GM19328 (cell line): ENCODE results near the gene TTLL5.
"Not testable (repeated sequence)": the region's sequence is repeated elsewhere in the genome, so short reads cannot be mapped to it uniquely, and the experiment has no call there.

Experiments
- ATAC-seq: cut with Tn5 transposase; IDR thresholded peaks from one replicate; pipeline ENCODE4 v1.9.1; 2021; ENCODE audit warnings: mild to moderate bottlenecking, moderate library complexity; ENCODE audit not compliant: unreplicated experiment

Gene TTLL5

GRCh38 chr14:75831455-75831854 is 170.4 kb downstream of the TTLL5 start:
- ATAC-seq: no peak

GRCh38 chr14:75831952-75832351 is 170.9 kb downstream of the TTLL5 start:
- ATAC-seq: no peak

DNA sequence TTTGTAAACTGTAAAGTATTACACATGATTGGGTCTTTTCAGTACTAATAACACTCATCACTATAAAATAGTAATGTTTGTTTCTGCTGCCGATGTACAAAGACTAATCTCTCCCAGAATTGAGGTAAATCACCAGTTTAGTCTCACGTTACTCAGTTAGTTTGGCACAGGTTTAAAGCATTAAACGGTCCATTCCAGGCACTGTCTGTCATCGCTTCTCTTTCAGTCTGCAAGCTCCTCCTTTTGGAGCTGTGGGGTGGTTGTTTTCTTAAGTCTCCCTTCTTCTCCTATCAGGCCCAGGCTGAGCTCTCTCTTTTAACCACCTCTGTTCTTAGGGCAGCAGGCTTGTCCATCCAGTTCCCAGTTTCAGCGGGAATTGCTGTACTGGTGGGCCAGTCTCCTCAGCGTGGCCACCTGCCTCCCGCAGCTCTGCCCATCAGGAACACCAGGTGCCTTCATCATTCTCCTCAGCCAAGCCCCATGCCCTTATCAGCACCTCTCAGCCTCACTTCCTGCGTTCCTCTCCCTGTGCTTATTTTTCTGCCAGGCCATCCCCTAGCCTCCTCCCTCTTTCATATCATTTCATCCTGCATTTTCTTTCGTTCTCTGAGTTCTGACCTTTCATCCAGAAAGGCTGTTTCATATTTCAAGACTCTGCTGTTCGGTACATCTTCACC is 171.7 kb downstream of the TTLL5 start:
- no peak for ATAC-seq

DNA sequence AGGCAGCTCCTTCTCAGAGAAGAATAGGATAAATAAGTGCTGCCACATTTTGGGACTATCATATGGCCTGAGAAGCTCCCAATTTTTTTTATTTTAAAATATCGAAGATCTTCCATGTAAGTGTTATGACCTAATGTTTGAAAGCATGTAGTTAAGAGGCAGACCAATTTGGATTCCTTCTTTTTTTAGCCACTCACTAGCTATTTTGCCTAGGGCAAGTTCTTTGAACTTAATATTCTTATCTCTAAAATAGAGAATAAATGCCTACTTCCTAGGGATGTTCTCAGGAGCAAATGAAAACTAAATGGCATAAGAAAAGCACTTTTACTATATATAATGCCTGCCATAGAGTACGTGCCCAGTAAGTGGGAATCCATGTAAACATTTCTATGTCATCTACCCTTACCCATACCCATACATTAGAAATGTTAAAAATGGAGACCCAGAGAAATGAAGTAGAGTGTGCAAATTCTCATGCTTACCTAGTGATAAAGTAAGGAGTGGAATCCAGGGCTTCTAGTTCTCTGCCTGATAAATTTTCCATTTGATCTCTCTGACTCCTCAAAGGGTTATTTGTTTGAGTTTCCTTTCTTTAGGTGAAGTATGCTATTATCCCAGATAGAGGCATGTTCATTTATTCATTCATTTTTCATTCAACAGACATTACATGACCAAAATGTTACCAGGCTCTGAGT is 172.4 kb downstream of the TTLL5 start:
- no peak for ATAC-seq

- ATAC-seq: no peak
Measured at GRCh38 chr14:75835156-75835725, 174.2 kb downstream of the TTLL5 start.

- no peak for ATAC-seq
Measured at GRCh38 chr14:75835737-75836136, 174.7 kb downstream of the TTLL5 start.

DNA sequence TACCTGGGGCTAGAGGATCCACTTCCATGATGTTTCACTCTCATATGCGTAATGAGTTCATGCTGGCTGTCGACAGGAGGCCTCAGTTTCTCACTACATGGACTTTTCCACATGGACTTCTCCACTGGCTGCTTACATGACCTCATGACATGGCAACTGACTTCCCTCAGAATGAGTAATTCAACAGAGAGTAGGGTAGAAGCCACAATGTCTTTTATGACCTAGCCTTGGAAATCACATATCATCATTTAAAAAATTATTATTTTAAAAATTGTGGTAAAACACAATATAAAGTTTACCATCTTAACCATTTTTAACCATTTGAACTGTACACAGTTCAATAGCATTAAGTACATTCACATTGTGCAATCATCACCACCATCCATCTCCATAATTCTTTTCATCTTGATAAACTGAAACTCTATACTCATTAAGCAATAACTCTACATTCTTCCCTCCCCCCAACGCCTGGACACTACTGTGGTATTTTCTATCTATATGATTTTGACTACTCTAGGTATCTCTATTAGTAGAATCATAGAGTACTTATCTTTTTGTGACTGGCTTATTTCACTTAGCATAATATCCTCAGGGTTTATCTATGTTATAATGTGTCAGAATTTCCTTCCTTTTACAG is 176.2 kb downstream of the TTLL5 start:
- ATAC-seq: no peak

DNA sequence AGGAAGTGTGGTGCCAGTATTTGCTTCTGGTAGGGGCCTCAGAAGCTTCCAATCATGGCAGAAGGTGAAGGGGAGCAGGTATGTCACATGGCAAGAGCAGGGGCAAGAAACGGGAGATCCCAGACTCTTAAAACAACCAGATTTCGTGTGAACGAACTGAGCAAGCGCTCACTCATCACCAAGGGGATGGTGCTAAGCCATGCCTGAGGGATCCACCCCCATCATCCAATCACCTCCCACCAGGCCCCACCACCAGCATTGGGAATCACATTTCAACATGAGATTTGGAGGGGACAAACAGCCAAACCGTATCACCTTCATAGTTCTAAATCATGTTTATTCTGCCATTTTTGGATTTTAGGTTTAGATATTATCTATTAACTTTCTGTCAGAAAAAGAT is 179.9 kb downstream of the TTLL5 start:
- no peak for ATAC-seq

DNA sequence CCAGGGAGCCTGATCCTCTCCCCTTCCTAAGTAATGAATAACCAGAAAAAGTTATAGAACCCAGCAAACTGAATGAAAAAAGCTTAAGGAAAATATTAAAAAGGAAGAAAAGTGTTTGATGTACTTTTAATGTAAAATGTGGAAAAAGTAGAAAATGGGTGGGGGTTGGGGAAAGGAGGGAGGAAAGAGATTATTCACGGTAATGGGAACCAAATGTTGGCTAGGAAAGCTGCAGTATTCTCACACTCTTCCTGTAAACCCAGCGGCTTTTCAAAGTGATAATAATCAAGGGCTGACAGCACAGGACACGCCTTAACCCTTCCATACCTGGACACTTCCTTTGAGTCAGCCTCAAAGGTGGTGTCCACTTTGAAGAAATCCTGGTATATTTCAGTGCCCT is 181.5 kb downstream of the TTLL5 start:
- ATAC-seq: no peak

DNA sequence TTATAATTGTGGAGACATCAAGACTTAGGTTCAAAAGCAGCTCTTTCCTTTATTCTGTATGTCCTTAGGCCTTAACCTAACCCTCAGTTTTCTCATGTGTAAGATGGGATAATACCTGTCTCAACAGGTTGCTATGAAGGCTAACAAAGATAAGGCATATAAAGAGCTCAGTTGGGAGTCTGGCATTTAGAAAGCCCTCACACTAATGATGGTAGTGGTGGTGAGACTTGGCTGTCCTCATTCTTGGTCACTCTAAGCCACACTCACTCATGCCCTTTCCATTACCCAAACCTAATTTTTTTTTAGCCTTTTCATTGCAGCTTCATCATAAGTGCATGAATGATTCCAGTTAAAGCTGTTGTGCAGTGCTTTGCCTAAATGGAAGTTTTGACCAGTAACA is 183.4 kb downstream of the TTLL5 start:
- ATAC-seq: no peak

DNA sequence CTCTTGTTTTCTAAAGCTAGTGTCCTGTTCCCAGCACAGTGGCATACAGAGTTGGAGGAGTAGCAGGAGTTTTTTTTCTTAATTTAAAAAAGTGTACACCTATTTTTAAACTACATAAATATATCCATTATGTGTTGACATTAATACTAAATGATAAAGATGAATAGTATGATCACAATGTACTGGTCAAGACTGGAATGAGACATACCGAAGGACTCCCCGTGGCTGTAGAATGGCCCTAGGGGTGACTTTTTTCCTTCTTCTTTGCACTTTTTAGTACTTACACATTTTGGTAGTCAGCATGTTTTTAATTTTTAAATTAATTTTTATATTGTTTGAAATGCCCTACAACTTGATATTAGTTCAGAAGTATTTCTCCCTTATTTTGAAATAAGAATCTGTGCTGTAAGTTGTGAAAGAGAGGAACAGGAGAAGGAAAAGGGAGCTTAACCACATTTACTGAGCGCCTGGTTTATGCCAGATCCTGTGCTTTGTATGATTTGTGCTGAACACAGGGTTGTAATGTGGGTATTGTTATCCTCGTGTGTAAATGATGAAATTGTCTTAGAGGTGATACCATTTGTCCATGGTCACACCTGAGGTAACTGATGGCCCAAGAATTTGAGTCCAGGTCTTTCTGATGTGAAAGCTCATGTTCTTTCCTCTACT is 184.2 kb downstream of the TTLL5 start:
- ATAC-seq: no peak

GRCh38 chr14:75846694-75847093 is 185.6 kb downstream of the TTLL5 start:
- not testable (repeated sequence) for ATAC-seq

GRCh38 chr14:75847584-75847983 is 186.5 kb downstream of the TTLL5 start:
- ATAC-seq: no peak

- no peak for ATAC-seq
Measured at GRCh38 chr14:75848167-75848913, 187.3 kb downstream of the TTLL5 start.

DNA sequence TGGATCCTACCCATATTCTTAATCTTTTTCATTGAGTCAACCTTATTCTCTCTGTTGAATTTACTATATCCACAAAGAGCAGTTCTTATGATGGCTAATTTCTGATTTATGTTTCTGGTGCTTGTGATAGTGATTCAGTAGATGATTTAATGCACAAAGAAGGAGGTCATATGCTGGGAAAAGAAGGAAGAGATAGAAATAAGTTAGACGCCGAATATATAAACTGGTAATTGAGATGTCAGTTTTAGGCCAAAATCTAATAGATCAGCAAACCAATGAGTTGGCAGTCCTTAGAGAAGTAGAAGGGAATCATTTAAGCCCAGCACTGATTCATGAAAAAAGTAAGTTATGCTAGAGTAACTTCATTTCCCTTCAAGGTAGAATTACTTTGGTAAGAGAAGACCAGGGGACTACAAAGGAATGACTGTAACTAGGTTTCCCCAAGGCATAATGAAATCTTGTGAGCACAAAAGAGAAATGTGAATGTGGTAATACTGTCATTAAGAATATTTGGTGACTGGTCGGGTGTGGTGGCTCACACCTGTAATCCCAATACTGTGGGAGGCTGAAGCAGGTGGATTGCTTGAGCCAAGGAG is 188.4 kb downstream of the TTLL5 start:
- ATAC-seq: no peak

- ATAC-seq: no peak
Measured at GRCh38 chr14:75851574-75851866, 190.5 kb downstream of the TTLL5 start.

DNA sequence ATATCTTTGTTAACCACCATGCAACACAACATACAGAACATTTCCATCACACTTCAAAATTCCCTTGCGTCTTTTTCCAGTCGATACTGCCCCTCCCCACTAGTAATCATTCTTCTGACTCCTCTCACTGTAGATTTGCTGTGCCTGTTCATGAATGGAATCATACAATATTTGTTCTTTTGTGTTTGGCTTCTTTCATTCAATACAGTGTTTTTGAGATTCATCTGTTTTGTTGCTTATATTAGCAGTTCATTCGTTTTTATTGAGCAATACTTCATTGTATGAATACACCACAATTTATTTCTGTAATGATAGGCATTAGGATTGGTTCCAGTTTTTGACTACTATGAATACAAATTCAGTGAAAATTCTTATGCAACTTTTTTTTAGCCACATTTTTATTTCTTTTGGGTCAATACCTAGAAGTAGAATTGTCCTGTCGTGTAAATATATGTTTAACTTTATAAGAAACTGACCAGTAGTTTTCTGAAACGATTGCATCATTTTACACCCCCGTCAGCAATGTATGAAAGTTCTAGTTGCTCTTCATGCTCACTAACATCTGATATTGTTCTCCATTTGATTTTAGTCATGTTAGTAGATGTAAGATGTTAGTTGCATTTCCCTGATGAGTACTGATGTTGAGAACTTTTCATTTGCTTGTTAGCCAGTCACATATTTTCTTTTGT is 193.2 kb downstream of the TTLL5 start:
- ATAC-seq: no peak

DNA sequence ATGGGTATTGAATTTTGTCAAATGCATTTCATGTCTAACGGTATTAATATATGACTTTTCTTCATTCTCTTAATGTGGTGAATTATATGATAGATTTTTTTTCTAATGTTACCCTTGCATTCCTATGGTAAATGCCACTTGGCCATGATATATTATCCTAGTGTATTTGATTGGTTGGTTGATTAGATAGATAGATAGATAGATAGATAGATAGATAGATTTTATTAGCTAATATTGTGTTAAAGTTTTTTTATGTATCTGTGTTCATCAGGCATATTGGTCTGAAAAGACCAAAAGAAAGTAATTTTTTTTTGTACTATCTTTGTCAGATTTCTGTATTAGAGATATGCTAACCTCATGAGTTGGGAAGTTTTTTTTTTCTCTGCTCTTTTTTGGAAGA is 196.2 kb downstream of the TTLL5 start:
- ATAC-seq: no peak

DNA sequence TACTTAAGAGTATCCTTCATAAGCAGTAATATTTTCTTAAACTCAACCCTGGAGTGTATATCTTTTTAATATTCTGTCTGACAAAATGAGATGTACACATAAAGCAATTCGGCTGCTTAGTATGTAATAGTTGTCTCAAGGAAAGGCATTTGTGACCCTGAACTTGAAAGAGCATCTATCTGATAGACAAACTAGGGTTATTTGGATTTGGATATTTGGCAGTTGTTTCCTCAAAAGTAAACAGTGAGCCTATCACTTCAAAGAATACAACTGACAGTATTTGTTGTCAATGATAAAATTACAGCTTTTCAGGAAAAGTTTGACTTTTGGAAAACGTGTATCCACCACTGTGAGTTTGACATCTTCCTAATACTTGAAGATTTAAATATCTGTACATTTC is 197.3 kb downstream of the TTLL5 start:
- ATAC-seq: no peak

DNA sequence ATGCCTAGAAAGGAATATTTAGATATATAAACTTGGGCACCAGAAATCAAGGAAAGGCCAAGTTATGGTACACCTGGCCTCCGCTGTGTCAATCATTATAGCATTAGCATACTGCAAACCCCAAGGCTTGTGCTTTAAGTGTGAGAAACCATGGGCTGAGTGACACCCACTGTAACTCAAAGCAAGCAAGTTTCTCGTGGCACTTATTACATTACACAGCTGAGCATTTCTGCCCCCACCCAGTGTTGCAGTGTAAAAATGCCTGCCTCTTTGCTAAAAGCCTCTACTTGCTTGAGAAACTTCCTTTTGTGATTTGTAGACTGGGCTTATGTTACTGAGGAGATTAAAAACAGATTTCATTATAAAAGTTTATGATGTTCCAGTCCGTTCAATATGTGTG is 198.7 kb downstream of the TTLL5 start:
- ATAC-seq: no peak
